HCT116 (cell line): Measurements from ENCODE around the gene TANGO6. TPM values are rescaled to one million over a fixed set of nuclear protein-coding genes. Genes with fewer than 3 reads are reported as not detected.

ENCODE experiments used
- ATAC-seq: fragments of 200-7000 bp; cut with Tn5 transposase; 2 replicates; pipeline ENCODE4 v1.9.1; 2020; ENCODE audit warnings: mild to moderate bottlenecking, moderate library complexity
- BruUV-seq: library from RNA; stranded (reverse); fragments of 400-500 nt; replicated peaks from 2 replicates; lab custom pipeline; 2021; lab: Mats Ljungman, UMichigan
- CTCF ChIA-PET: fragments of 300-600 bp; sonication (Branson Sonifier 250); formaldehyde crosslinking; loops from one replicate; lab custom pipeline; 2021; ENCODE audit warnings: antibody characterized with exemption; lab: Charles Lee
- POLR2A ChIA-PET: fragments of 300-600, 350-600 bp; sonication (Branson Sonifier 250); formaldehyde crosslinking; loops from one replicate; lab custom pipeline; 2021; ENCODE audit warnings: antibody characterized with exemption; lab: Charles Lee
- RAD21 ChIA-PET, 2 experiments: fragments of 300-600 bp; sonication (Branson Sonifier 250); formaldehyde crosslinking; loops; one replicate each; lab custom pipeline; 2023; ENCODE audit warnings: low total read pairs in 2 of 2; ENCODE audit not compliant: uncharacterized antibody in 2 of 2, unreplicated experiment in 2 of 2, low non-redundant PET in 1 of 2; lab: Charles Lee
- DNase-seq: peaks from one replicate; pipeline ENCODE4 v3.0.0-alpha.2; 2010; ENCODE audit warnings: low read depth, low spot score
- H2AFZ ChIP-seq: fragments of 200-600 bp; shearing (Covaris generic), sonication (generic); 2 replicates; pipeline ENCODE4 v1.6.1; 2017; ENCODE audit warnings: low read depth, mixed run types, mixed read lengths, antibody characterized with exemption, low read length; ENCODE audit not compliant: poor library complexity, severe bottlenecking
- H3K27ac ChIP-seq: 2 replicates; pipeline ENCODE4 v1.5.1; 2012; ENCODE audit warnings: low read depth, low read length
- H3K27me3 ChIP-seq: fragments of 200-600 bp; sonication (generic); 2 replicates; pipeline ENCODE4 v1.6.1; 2016; ENCODE audit warnings: mixed run types, low read length, mixed read lengths; ENCODE audit not compliant: insufficient read depth
- H3K36me3 ChIP-seq, 2 experiments: fragments of 200-500 bp in 1 of 2; fragments of 200-600 bp in 1 of 2; sonication (Bioruptor generic) in 1 of 2; sonication (generic) in 1 of 2; 2 replicates each; pipeline versions ENCODE4 v1.5.1 to v1.6.1; 2014 to 2016; ENCODE audit warnings: low read length in 2 of 2, inconsistent platforms in 1 of 2, mixed read lengths in 1 of 2, mixed run types in 1 of 2; ENCODE audit not compliant: insufficient read depth in 2 of 2, control insufficient read depth in 1 of 2
- H3K4me1 ChIP-seq, 2 experiments: fragments of 200-600 bp in 1 of 2; sonication (generic) in 1 of 2; 2 replicates each; pipeline versions ENCODE4 v1.5.1 to v1.6.1; 2012 to 2017; ENCODE audit warnings: low read length in 2 of 2, inconsistent platforms in 1 of 2, mild to moderate bottlenecking in 1 of 2, mixed read lengths in 1 of 2, mixed run types in 1 of 2, moderate library complexity in 1 of 2; ENCODE audit not compliant: insufficient read depth in 2 of 2, control insufficient read depth in 1 of 2
- H3K4me2 ChIP-seq: fragments of 200-600 bp; sonication (generic); 2 replicates; pipeline ENCODE4 v1.6.1; 2017; ENCODE audit warnings: mixed run types, low read length, mixed read lengths
- H3K4me3 ChIP-seq, 2 experiments: fragments of 200-600 bp in 1 of 2; sonication (generic) in 1 of 2; replicated peaks in 1 of 2; 2 replicates each; pipeline ENCODE4 v1.5.1; 2011 to 2016; ENCODE audit warnings: low read length in 2 of 2, control low read depth in 1 of 2, low read depth in 1 of 2, mild to moderate bottlenecking in 1 of 2, mixed read lengths in 1 of 2, mixed run types in 1 of 2
- H3K79me2 ChIP-seq: fragments of 200-600 bp; sonication (generic); 2 replicates; pipeline ENCODE4 v1.6.1; 2017; ENCODE audit warnings: mild to moderate bottlenecking, mixed run types, low read length, moderate library complexity, mixed read lengths; ENCODE audit not compliant: insufficient read depth
- H3K9ac ChIP-seq: fragments of 200-600 bp; sonication (generic); 2 replicates; pipeline ENCODE4 v1.6.1; 2016; ENCODE audit warnings: low read length, mixed read lengths
- H3K9me2 ChIP-seq: fragments of 200-600 bp; sonication (generic), shearing (Covaris generic); 2 replicates; pipeline ENCODE4 v1.6.1; 2017; ENCODE audit warnings: mixed run types, mild to moderate bottlenecking, moderate library complexity; ENCODE audit not compliant: insufficient read depth
- H3K9me3 ChIP-seq, 2 experiments: fragments of 200-500 bp in 1 of 2; fragments of 200-600 bp in 1 of 2; sonication (Bioruptor generic) in 1 of 2; sonication (generic) in 1 of 2; 2 replicates each; pipeline ENCODE4 v1.6.1; 2014 to 2017; ENCODE audit warnings: low read length in 2 of 2, mixed read lengths in 2 of 2, inconsistent platforms in 1 of 2, low read depth in 1 of 2, mild to moderate bottlenecking in 1 of 2, mixed run types in 1 of 2, moderate library complexity in 1 of 2; ENCODE audit not compliant: control insufficient read depth in 1 of 2, insufficient read depth in 1 of 2
- H4K20me1 ChIP-seq: fragments of 200-600 bp; sonication (generic), shearing (Covaris generic); 2 replicates; pipeline ENCODE4 v1.6.1; 2017; ENCODE audit warnings: mixed run types, mild to moderate bottlenecking, moderate library complexity; ENCODE audit not compliant: insufficient read depth
- ATF3 ChIP-seq: IDR thresholded peaks from 2 replicates; pipeline ENCODE4 v1.6.1; 2012
- CBX3 ChIP-seq: IDR thresholded peaks from 2 replicates; pipeline ENCODE4 v1.6.1; 2012; ENCODE audit warnings: low read depth
- CEBPB ChIP-seq: IDR thresholded peaks from 2 replicates; pipeline ENCODE4 v1.6.1; 2012; ENCODE audit warnings: low read depth
- CTCF ChIP-seq, 3 experiments: fragments of 200-600 bp in 1 of 3; sonication (generic) in 1 of 3; IDR thresholded peaks in 2 of 3; conservative IDR thresholded peaks in 1 of 3; 2 replicates each; pipeline ENCODE4 v1.5.1; 2012 to 2017; ENCODE audit warnings: low read depth in 2 of 3, low read length in 2 of 3, antibody characterized with exemption in 1 of 3, borderline replicate concordance in 1 of 3, control low read depth in 1 of 3, mild to moderate bottlenecking in 1 of 3, mixed read lengths in 1 of 3, mixed run types in 1 of 3, moderate library complexity in 1 of 3; ENCODE audit not compliant: insufficient read depth in 1 of 3
- EGR1 ChIP-seq: IDR thresholded peaks from 2 replicates; pipeline ENCODE4 v1.6.1; 2012; ENCODE audit warnings: low read depth
- EZH2 ChIP-seq: fragments of 200-600 bp; sonication (generic); IDR thresholded peaks from 2 replicates; pipeline ENCODE4 v1.6.1; 2017; ENCODE audit warnings: antibody characterized with exemption, mixed run types
- EZH2phosphoT487 ChIP-seq: fragments of 200-600 bp; IDR thresholded peaks from 2 replicates; pipeline ENCODE4 v1.6.1; 2018; ENCODE audit warnings: antibody characterized with exemption, borderline replicate concordance
- FOSL1 ChIP-seq: IDR thresholded peaks from 2 replicates; pipeline ENCODE4 v1.6.1; 2012; ENCODE audit warnings: low read depth
- JUND ChIP-seq: IDR thresholded peaks from 2 replicates; pipeline ENCODE4 v1.6.1; 2012
- MAX ChIP-seq: IDR thresholded peaks from 2 replicates; pipeline ENCODE4 v1.6.1; 2012
- POLR2A ChIP-seq: IDR thresholded peaks from 2 replicates; pipeline ENCODE4 v1.7.0; 2011; ENCODE audit warnings: borderline replicate concordance; ENCODE audit not compliant: insufficient read depth, insufficient read length; ENCODE audit errors: extremely low read depth
- REST ChIP-seq: IDR thresholded peaks from 2 replicates; pipeline ENCODE4 v1.6.1; 2012; ENCODE audit warnings: low read depth
- SIN3A ChIP-seq: IDR thresholded peaks from 2 replicates; pipeline ENCODE4 v1.6.1; 2012; ENCODE audit warnings: low read depth
- SP1 ChIP-seq: IDR thresholded peaks from 2 replicates; pipeline ENCODE4 v1.6.1; 2012; ENCODE audit warnings: low read depth
- ZFX ChIP-seq: fragments of 450-650 bp; IDR thresholded peaks from 2 replicates; pipeline ENCODE4 v1.6.1; 2017
- ZNF274 ChIP-seq: fragments of 200-500 bp; sonication (Bioruptor generic); IDR thresholded peaks from 2 replicates; pipeline ENCODE4 v1.6.1; 2014; ENCODE audit warnings: mild to moderate bottlenecking, low read depth, low read length, inconsistent platforms
- intact Hi-C: fragments of 100-400 bp; cut with micrococcal nuclease; formaldehyde crosslinking; loops from 2 replicates; pipeline ENCODE4 v1.10.0; 2022
- total RNA-seq: library from RNA; stranded (reverse); gene quantifications from one replicate; pipeline ENCODE4 v1.2.1, GENCODE V29; 2021; ENCODE audit not compliant: unreplicated experiment

The TANGO6 gene
- total RNA-seq, 1 experiment from 2014 or later: 16.4 TPM

GRCh38 chr16:68915589-68915988, 72.3 kb downstream of the TANGO6 start:
- Histone ChIP-seq H3K4me2 (no peak overlapping the region), H3K4me3 (no peak overlapping the region), H4K20me1 (no peaks in the 10 kb centered on the region), H3K79me2 (no peaks in the 10 kb centered on the region), H3K27me3 (no peaks in the 10 kb centered on the region), H3K36me3 (no peaks in the 10 kb centered on the region), H3K9ac (no peak overlapping the region), H3K4me1 (peaks cover 4 to 19% of the 10 kb centered on the region in 2 experiments), H3K9me2 (no peaks in the 10 kb centered on the region), H3K9me3 (no peaks in the 10 kb centered on the region), H3K27ac (no peak overlapping the region), H2AFZ (no peak overlapping the region)
- POLR2A ChIA-PET: no interaction called here
- RAD21 ChIA-PET: interaction anchor here (0.6 to 0.7 kb wide), 2 partner anchors 11 to 96 kb away, joined by 3 to 5 read pairs; no protein-coding TSS in a partner anchor
- DNase-seq (no peak), ATAC-seq (no peak)
- TF ChIP-seq REST (no peak), CTCF (IDR thresholded peaks at IDR 0.05 in 2 of 3, conservative IDR thresholded peaks at IDR 0.05 in 1 of 3; ENCODE audit: borderline replicate concordance in 1 of 3, insufficient read depth in 1 of 3, low read depth in 2 of 3, low read length in 2 of 3) (no peak), CBX3 (no peak), MAX (no peak), ZNF274 (no peak), JUND (no peak), FOSL1 (no peak), SP1 (no peak), ZFX (no peak), POLR2A (no peak), ATF3 (no peak), CEBPB (no peak), EZH2 (no peak), SIN3A (no peak), EGR1 (no peak), EZH2phosphoT487 (no peak)
- CTCF ChIA-PET: no interaction called here
- BruUV-seq: no TSS peak
- intact Hi-C loops: no loop called here
